ENCODE results near the gene CBR4. TPM values are rescaled to one million over a fixed set of nuclear protein-coding genes. Genes with fewer than 3 reads are reported as not detected.

The CBR4 gene
- total and polyA plus RNA-seq, 2 experiments from 2014 or later = 36.9 to 38.1 TPM

GRCh38 chr4:169050881-169051760 is 41.1 kb upstream of the CBR4 start:
- peaks cover 12% of the 10 kb centered on the region for H3K4me1 Mint-ChIP-seq
- H3K27me3 ChIP-seq (ENCODE audit: insufficient read depth) = no peaks in the 10 kb centered on the region
- TF ChIP-seq ZNF331 (CRISPR knock-in tag; IDR thresholded peaks at IDR 0.05; ENCODE audit: low read depth) = no peak
- no peak for TF ChIP-seq EZH2 (IDR thresholded peaks at IDR 0.05; ENCODE audit: low read depth, unreplicated experiment)
- TF ChIP-seq CTCF (conservative IDR thresholded peaks at IDR 0.05; ENCODE audit: low read depth in 2 of 2) = no peak
- no peak for TF ChIP-seq STAT1 (IDR thresholded peaks at IDR 0.05; ENCODE audit: unreplicated experiment)
- no peak for TF ChIP-seq REST (IDR thresholded peaks at IDR 0.05; ENCODE audit: unreplicated experiment)
- no peak for TF ChIP-seq ETS1 (IDR thresholded peaks at IDR 0.05)
- no peak for TF ChIP-seq ZNF114 (CRISPR knock-in tag; IDR thresholded peaks at IDR 0.05)
- no peak for TF ChIP-seq CREB1 (CRISPR knock-in tag; IDR thresholded peaks at IDR 0.05; ENCODE audit: low read depth)
- TF ChIP-seq EZH2phosphoT487 (IDR thresholded peaks at IDR 0.05; ENCODE audit: unreplicated experiment) = no peak
- TF ChIP-seq JUNB (IDR thresholded peaks at IDR 0.05; ENCODE audit: unreplicated experiment) = no peak
- no peak for TF ChIP-seq NANOG (IDR thresholded peaks at IDR 0.05; ENCODE audit: borderline replicate concordance)
- no peak for TF ChIP-seq POLR2AphosphoS5 (IDR thresholded peaks at IDR 0.05; ENCODE audit: low read depth)
- no peak for TF ChIP-seq ZNF462 (CRISPR knock-in tag; IDR thresholded peaks at IDR 0.05)
- ATAC-seq (no peak), DNase-seq (ENCODE audit: low spot score) (no peak)
- no peaks in the 10 kb centered on the region for H3K79me2 ChIP-seq (replicated peaks; ENCODE audit: insufficient read depth)
- H3K36me3 Mint-ChIP-seq (ENCODE audit: low read depth) = no peaks in the 10 kb centered on the region
- no peak overlapping the region for H3K4me2 ChIP-seq
- H3K27ac ChIP-seq (ENCODE audit: low read depth) = no peak overlapping the region
- no peaks in the 10 kb centered on the region for H3K9me3 Mint-ChIP-seq
- H3K27me3 Mint-ChIP-seq (ENCODE audit: insufficient read depth, low read depth, poor library complexity) = peaks cover 2% of the 10 kb centered on the region
- H3K9me2 ChIP-seq (ENCODE audit: insufficient read depth) = no peaks in the 10 kb centered on the region
- no peaks in the 10 kb centered on the region for H4K20me1 ChIP-seq (replicated peaks; ENCODE audit: insufficient read depth)
- no peaks in the 10 kb centered on the region for H3K36me3 ChIP-seq (ENCODE audit: insufficient read depth)
- peaks cover 8% of the 10 kb centered on the region; the same call in 1 of the 2 replicates for H3K4me1 ChIP-seq (ENCODE audit: insufficient read depth)
- H3F3A ChIP-seq (replicated peaks; ENCODE audit: low read depth) = no peaks in the 10 kb centered on the region
- H2AFZ ChIP-seq = peak overlapping the region; percentile 84; the same call in 1 of the 2 replicates
- H3K27ac Mint-ChIP-seq = no peak overlapping the region
- H3K4me3 ChIP-seq = no peak overlapping the region
- H3K4me3 Mint-ChIP-seq = no peak overlapping the region

Measured in GM23338 (cell line).